Fibroblast of lung (primary cell): ENCODE data around the gene ZBED5. TPM values are rescaled to one million over a fixed set of nuclear protein-coding genes. Genes with fewer than 3 reads are reported as not detected.
A peak's percentile ranks its signal among the peaks of the same experiment; 100 is the strongest.

ENCODE experiments used
- DNase-seq, 2 donors: peaks; one replicate each; pipeline versions ENCODE4 v3.0.0 to v3.0.0-alpha.2; 2010; ENCODE audit warnings: low read depth in 2 of 2
- H2AFZ ChIP-seq: 2 replicates; pipeline ENCODE4 v1.5.1; 2012; ENCODE audit warnings: low read length, control low read depth, inconsistent platforms
- H3K27ac ChIP-seq: 2 replicates; pipeline ENCODE4 v1.5.1; 2011; ENCODE audit warnings: low read length, control low read depth; ENCODE audit not compliant: insufficient read depth
- H3K27me3 ChIP-seq: 2 replicates; pipeline ENCODE4 v1.5.1; 2011; ENCODE audit warnings: mild to moderate bottlenecking, low read length; ENCODE audit not compliant: control insufficient read depth, insufficient read depth
- H3K36me3 ChIP-seq: 2 replicates; pipeline ENCODE4 v1.5.1; 2011; ENCODE audit warnings: low read length; ENCODE audit not compliant: control insufficient read depth, insufficient read depth
- H3K4me1 ChIP-seq: 2 replicates; pipeline ENCODE4 v1.5.1; 2011; ENCODE audit warnings: low read length; ENCODE audit not compliant: control insufficient read depth, insufficient read depth; ENCODE audit errors: extremely low read depth
- H3K4me2 ChIP-seq: 2 replicates; pipeline ENCODE4 v1.5.1; 2011; ENCODE audit warnings: low read length, control low read depth; ENCODE audit not compliant: insufficient read depth; ENCODE audit errors: extremely low read depth
- H3K4me3 ChIP-seq, 4 experiments: fragments of 200-600 bp in 1 of 4; sonication (generic) in 1 of 4; replicated peaks in 1 of 4; 2 replicates each; pipeline ENCODE4 v1.5.1; 2011 to 2016; ENCODE audit warnings: low read length in 4 of 4, low read depth in 3 of 4, mild to moderate bottlenecking in 3 of 4, control low read depth in 2 of 4, inconsistent platforms in 1 of 4, mixed read lengths in 1 of 4; ENCODE audit not compliant: insufficient read depth in 1 of 4; ENCODE audit errors: control extremely low read depth in 1 of 4
- H3K79me2 ChIP-seq: 2 replicates; pipeline ENCODE4 v1.5.1; 2012; ENCODE audit warnings: mild to moderate bottlenecking, low read length, inconsistent platforms; ENCODE audit not compliant: control insufficient read depth, insufficient read depth
- H3K9ac ChIP-seq: 2 replicates; pipeline ENCODE4 v1.5.1; 2011; ENCODE audit warnings: mild to moderate bottlenecking, low read length, control low read depth; ENCODE audit not compliant: insufficient read depth
- H3K9me3 ChIP-seq: 2 replicates; pipeline ENCODE4 v1.5.1; 2012; ENCODE audit warnings: low read depth, low read length; ENCODE audit not compliant: control insufficient read depth, insufficient read depth
- H4K20me1 ChIP-seq: 2 replicates; pipeline ENCODE4 v1.5.1; 2011; ENCODE audit warnings: low read length; ENCODE audit not compliant: control insufficient read depth, insufficient read depth; ENCODE audit errors: extremely low read depth
- CTCF ChIP-seq, 2 donors: IDR thresholded peaks in 1 of 2; conservative IDR thresholded peaks in 1 of 2; 1 replicate in 1 of 2; 2 replicates in 1 of 2; pipeline ENCODE4 v1.5.1; 2011 to 2012; ENCODE audit warnings: low read length in 2 of 2, control low read depth in 1 of 2, inconsistent platforms in 1 of 2, low read depth in 1 of 2, mild to moderate bottlenecking in 1 of 2
- EZH2 ChIP-seq: IDR thresholded peaks from 2 replicates; pipeline ENCODE4 v1.5.1; 2012; ENCODE audit warnings: low read length, control low read depth, mild to moderate bottlenecking; ENCODE audit errors: missing control alignments
- polyA plus RNA-seq, 2 donors: library from polyadenylated mRNA; depleted of rRNA in 1 of 2; stranded (reverse) in 1 of 2; unstranded in 1 of 2; fragments of >200 nt; gene quantifications; 2 replicates each; pipeline ENCODE4 v1.2.1, GENCODE V29; 2011 to 2012; ENCODE audit warnings: missing spikeins in 1 of 2
- total RNA-seq: library from RNA; depleted of rRNA; stranded (reverse); fragments of >200 nt; gene quantifications from 2 replicates; pipeline ENCODE4 v1.2.1, GENCODE V29; 2014

ZBED5 gene
- total and polyA plus RNA-seq, 2 donors (not counting 1 experiment from before 2014, with no cell fraction given), result 29.4 to 61.3 TPM

GRCh38 chr11:10858439-10859325 lies 829 bp upstream of the ZBED5 start:
- Histone ChIP-seq H3K27ac (peak overlapping the region; percentile 96), H3K36me3 (peaks cover 11% of the 10 kb centered on the region), H4K20me1 (no peaks in the 10 kb centered on the region), H3K4me2 (peak overlapping the region; percentile 76), H3K9ac (peak overlapping the region; percentile 87), H3K79me2 (peaks cover 49% of the 10 kb centered on the region), H3K4me1 (peaks cover 2% of the 10 kb centered on the region), H3K4me3 (peak overlapping the region; percentile 78 to 95 (median 88)), H3K9me3 (no peaks in the 10 kb centered on the region), H2AFZ (peak overlapping the region; percentile 1), H3K27me3 (no peaks in the 10 kb centered on the region)
- no peak for TF ChIP-seq EZH2
- DNase-seq, result peak in 1 of 2 donors; percentile 48

DNA sequence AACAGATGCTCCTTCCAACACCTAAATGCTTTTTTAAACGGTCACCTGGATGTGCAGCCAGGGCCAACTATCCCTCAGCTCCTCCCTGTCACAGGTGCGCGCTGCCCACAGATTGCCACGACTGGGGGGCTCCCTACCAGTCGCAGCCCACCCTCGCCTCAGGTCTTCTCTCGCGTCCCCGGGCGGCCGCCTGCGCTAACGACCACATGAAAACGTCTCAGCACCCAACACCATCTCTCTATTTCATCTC lies 469 bp downstream of the ZBED5 start:
- no peaks in the 10 kb centered on the region for H3K9me3 ChIP-seq
- peak overlapping the region; percentile 63 for H3K4me2 ChIP-seq
- H2AFZ ChIP-seq, result peak overlapping the region; percentile 56
- no peaks in the 10 kb centered on the region for H4K20me1 ChIP-seq
- no peaks in the 10 kb centered on the region for H3K27me3 ChIP-seq
- H3K4me3 ChIP-seq, result peak overlapping the region; percentile 78 to 95 (median 88)
- peaks cover 13% of the 10 kb centered on the region for H3K36me3 ChIP-seq
- peaks cover 58% of the 10 kb centered on the region for H3K79me2 ChIP-seq
- peaks cover 2% of the 10 kb centered on the region for H3K4me1 ChIP-seq
- H3K27ac ChIP-seq, result peak overlapping the region; percentile 96
- TF ChIP-seq CTCF (conservative IDR thresholded peaks at IDR 0.05 in 1 of 2, IDR thresholded peaks at IDR 0.05 in 1 of 2; ENCODE audit: low read depth in 1 of 2, low read length in 2 of 2) (peak in 1 of 2 donors; percentile 11), EZH2 (no peak)
- H3K9ac ChIP-seq, result peak overlapping the region; percentile 87
- DNase-seq, result no peak

DNA sequence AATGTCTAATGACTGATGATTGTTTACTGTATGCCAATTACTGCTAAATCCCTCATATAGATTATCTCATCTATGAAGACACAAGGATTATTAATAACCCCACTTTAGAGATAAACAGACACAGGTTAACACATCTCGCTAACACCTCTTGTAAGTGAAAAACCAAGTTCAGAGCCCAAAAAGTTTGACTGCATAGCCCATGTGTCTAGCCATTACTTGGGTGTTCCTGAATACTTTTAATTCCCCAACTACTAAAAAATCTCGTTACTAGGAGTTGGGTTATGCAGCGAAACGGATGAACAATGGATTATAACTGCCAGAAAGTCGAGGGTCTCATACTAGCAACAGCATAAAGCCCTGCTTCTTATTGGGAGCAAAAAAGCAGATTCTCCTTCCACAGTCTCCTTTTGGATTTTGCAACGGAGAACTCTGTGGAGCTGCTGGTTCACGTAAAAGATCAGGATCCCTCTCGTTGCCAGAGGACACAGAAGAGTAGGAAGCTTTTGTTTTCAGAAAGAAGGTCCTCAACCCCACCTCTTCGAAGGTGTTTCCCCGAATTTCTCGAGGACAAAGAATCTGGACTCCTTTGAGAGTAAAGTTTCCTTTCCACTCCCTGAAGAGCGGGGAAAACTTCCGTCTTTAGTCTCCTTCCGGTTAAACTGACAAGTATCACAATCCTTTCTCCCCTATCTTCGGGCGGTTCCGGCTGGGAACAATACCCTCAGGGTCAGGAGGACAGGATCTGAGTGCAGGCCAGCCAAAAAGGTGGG lies 979 bp downstream of the ZBED5 start:
- TF ChIP-seq CTCF (conservative IDR thresholded peaks at IDR 0.05 in 1 of 2, IDR thresholded peaks at IDR 0.05 in 1 of 2; ENCODE audit: low read depth in 1 of 2, low read length in 2 of 2), result no peak
- no peak for TF ChIP-seq EZH2
- Histone ChIP-seq H3K4me2 (peak overlapping the region; percentile 83), H3K27ac (peak overlapping the region; percentile 96), H3K4me1 (peaks cover 2% of the 10 kb centered on the region), H3K9ac (peak overlapping the region; percentile 87), H4K20me1 (no peaks in the 10 kb centered on the region), H2AFZ (peak overlapping the region; percentile 56), H3K36me3 (peaks cover 13% of the 10 kb centered on the region), H3K9me3 (no peaks in the 10 kb centered on the region), H3K27me3 (no peaks in the 10 kb centered on the region), H3K79me2 (peaks cover 59% of the 10 kb centered on the region), H3K4me3 (peak overlapping the region; percentile 78 to 95 (median 88))
- peak; percentile 34 to 50 for DNase-seq
